ENCODE results near the gene MAML2. TPM values are rescaled to one million over a fixed set of nuclear protein-coding genes. Genes with fewer than 3 reads are reported as not detected.
A peak's percentile ranks its signal among the peaks of the same experiment; 100 is the strongest.

The MAML2 gene
- total and polyA plus RNA-seq, 2 of the 8 experiments (the other 6 are each of a cell fraction or from before 2014, with no cell fraction given): 3.8 to 6.6 TPM

- no peak overlapping the region for H2AFZ ChIP-seq (ENCODE audit: low read length)
- H3K27me3 ChIP-seq (replicated peaks in 1 of 4; ENCODE audit: control insufficient read depth in 3 of 4, extremely low read depth in 1 of 4, insufficient read depth in 3 of 4, low read length in 3 of 4): no peaks in the 10 kb centered on the region
- H4K5ac ChIP-seq (ENCODE audit: insufficient read length, low read depth, low read length): no peak overlapping the region
- H3K4ac ChIP-seq (replicated peaks; ENCODE audit: insufficient read length, low read depth, low read length): no peak overlapping the region
- 0 out of 2 replicates have a peak overlapping the region, but pooled peaks have one; percentile 14 for H3K18ac ChIP-seq (ENCODE audit: extremely low read depth, low read length)
- H3K4me3 ChIP-seq (ENCODE audit: extremely low read depth in 1 of 4, insufficient read depth in 2 of 4, low read depth in 3 of 4, low read length in 4 of 4): no peak overlapping the region
- no peak overlapping the region for H4K91ac ChIP-seq (replicated peaks; ENCODE audit: insufficient read length, low read length)
- H2BK120ac ChIP-seq (replicated peaks; ENCODE audit: low read depth, low read length): no peak overlapping the region
- no peak overlapping the region for H2AK5ac ChIP-seq (ENCODE audit: low read depth, low read length)
- H4K20me1 ChIP-seq (replicated peaks in 1 of 2; ENCODE audit: control insufficient read depth in 1 of 2, insufficient read depth in 2 of 2, low read length in 2 of 2): no peaks in the 10 kb centered on the region
- 72% methylated on average over 2 of the region's 2 CpGs; no CpG with 5 or more reads in 1 of the 2 experiments for whole genome bisulfite sequencing, 2 experiments (ENCODE audit: extremely low coverage in 1 of 2, insufficient coverage in 1 of 2, insufficient read length in 1 of 2, insufficient replicate concordance in 2 of 2, low coverage in 1 of 2, low lambda C conversion rate in 2 of 2, missing lambda C conversion rate in 1 of 2)
- FAIRE-seq (no peak), DNase-seq (ENCODE audit: low read depth in 1 of 2, low spot score in 2 of 2) (no peak)
- H3K36me3 ChIP-seq (ENCODE audit: control insufficient read depth in 2 of 4, insufficient read depth in 4 of 4, low read length in 3 of 4): no peaks in the 10 kb centered on the region
- H2BK20ac ChIP-seq (ENCODE audit: low read length): 0 out of 2 replicates have a peak overlapping the region, but pooled peaks have one; percentile 32
- H3K79me1 ChIP-seq (ENCODE audit: low read depth, low read length): no peaks in the 10 kb centered on the region
- no peak overlapping the region for H3K23ac ChIP-seq (ENCODE audit: insufficient read length)
- H2BK12ac ChIP-seq (ENCODE audit: low read depth, low read length): peak overlapping the region; percentile 65; the same call in 1 of the 2 replicates
- ChIA-PET CTCF (ENCODE audit: partially characterized antibody) (no interaction called here), POLR2A (ENCODE audit: partially characterized antibody) (no interaction called here)
- no peak overlapping the region for H4K8ac ChIP-seq (ENCODE audit: extremely low read depth, insufficient read depth, low read length)
- H3K9me3 ChIP-seq (ENCODE audit: insufficient read depth in 2 of 2, low read depth in 1 of 2, low read length in 1 of 2): no peaks in the 10 kb centered on the region
- H3K14ac ChIP-seq (ENCODE audit: insufficient read length): no peak overlapping the region
- H3K79me2 ChIP-seq (ENCODE audit: control insufficient read depth in 1 of 2, insufficient read depth in 2 of 2, low read length in 2 of 2): no peaks in the 10 kb centered on the region
- H3K9ac ChIP-seq (replicated peaks in 1 of 4; ENCODE audit: extremely low read depth in 1 of 4, low read depth in 3 of 4, low read length in 3 of 4): no peak overlapping the region
- no peak overlapping the region for H3K27ac ChIP-seq (ENCODE audit: low read depth, low read length)
- peaks cover 0 to 3% (median 0%) of the 10 kb centered on the region in 4 experiments; a peak in 3 of 7 replicates for H3K4me1 ChIP-seq (replicated peaks in 1 of 4; ENCODE audit: control insufficient read depth in 3 of 4, insufficient read depth in 4 of 4, low read length in 3 of 4)
- H3K4me2 ChIP-seq (ENCODE audit: insufficient read depth in 1 of 2, low read depth in 2 of 2, low read length in 2 of 2): no peak overlapping the region
- H3K23me2 ChIP-seq (ENCODE audit: low read depth, low read length): no peaks in the 10 kb centered on the region
- H3K56ac ChIP-seq (replicated peaks; ENCODE audit: insufficient read length, low read depth, low read length): no peak overlapping the region
- no peak overlapping the region for H2BK5ac ChIP-seq (ENCODE audit: low read depth, low read length)
- H2BK15ac ChIP-seq (ENCODE audit: low read length): no peak overlapping the region; the same call in 1 of the 2 replicates
- TF ChIP-seq TAF7 (optimal IDR thresholded peaks at IDR 0.05; ENCODE audit: borderline replicate concordance, low read depth, low read length) (no peak), ATF2 (IDR thresholded peaks at IDR 0.05; ENCODE audit: low read length) (no peak), FOSL1 (IDR thresholded peaks at IDR 0.05; ENCODE audit: insufficient read depth, low read depth, low read length) (no peak), ATF3 (IDR thresholded peaks at IDR 0.05; ENCODE audit: insufficient read depth, low read depth, low read length) (no peak), SAP30 (IDR thresholded peaks at IDR 0.05; ENCODE audit: insufficient read depth, insufficient replicate concordance, low read length) (no peak), SIN3A (conservative IDR thresholded peaks at IDR 0.05 in 1 of 2, IDR thresholded peaks at IDR 0.05 in 1 of 2; ENCODE audit: low read depth in 1 of 2, low read length in 2 of 2) (no peak), EGR1 (IDR thresholded peaks at IDR 0.05; ENCODE audit: borderline replicate concordance, low read depth, low read length) (no peak), JUN (IDR thresholded peaks at IDR 0.05; ENCODE audit: low read depth, low read length) (no peak), HDAC2 (IDR thresholded peaks at IDR 0.05; ENCODE audit: borderline replicate concordance in 1 of 2, low read depth in 2 of 2, low read length in 2 of 2) (no peak)
These were observed 154.6 kb downstream of the MAML2 start for GRCh38 chr11:96188243-96189006.
